Mesenchymal stem cell (in vitro differentiated cells and primary cell): ENCODE measurements around the gene MCUB.
A peak's percentile ranks its signal among the peaks of the same experiment; 100 is the strongest.

Experiments used
- DNase-seq: peaks from one replicate; pipeline ENCODE4 v3.0.0-alpha.2; 2013
- H2AFZ ChIP-seq: one replicate; pipeline ENCODE4 v1.6.1; 2013; ENCODE audit warnings: low read depth, mild to moderate bottlenecking, control low read depth, inconsistent platforms, low read length, moderate library complexity
- H2AK5ac ChIP-seq: 2 replicates; pipeline ENCODE4 v1.6.1; 2013; ENCODE audit warnings: low read length, moderate library complexity, mild to moderate bottlenecking, inconsistent platforms; ENCODE audit not compliant: severe bottlenecking
- H2BK120ac ChIP-seq: one replicate; pipeline ENCODE4 v1.6.1; 2013; ENCODE audit warnings: low read depth, mild to moderate bottlenecking, inconsistent platforms, low read length, moderate library complexity
- H2BK12ac ChIP-seq, 2 experiments: one replicate each; pipeline ENCODE4 v1.6.1; 2013; ENCODE audit warnings: inconsistent platforms in 2 of 2, low read length in 2 of 2, mild to moderate bottlenecking in 2 of 2, moderate library complexity in 2 of 2, control low read depth in 1 of 2
- H2BK15ac ChIP-seq: one replicate; pipeline ENCODE4 v1.6.1; 2013; ENCODE audit warnings: mild to moderate bottlenecking, low read depth, inconsistent platforms; ENCODE audit not compliant: poor library complexity, severe bottlenecking
- H2BK5ac ChIP-seq: 2 replicates; pipeline ENCODE4 v1.6.1; 2013; ENCODE audit warnings: low read depth, mild to moderate bottlenecking, low read length, control low read depth, inconsistent platforms; ENCODE audit not compliant: poor library complexity, severe bottlenecking
- H3K14ac ChIP-seq, 2 experiments: one replicate each; pipeline ENCODE4 v1.6.1; 2013; ENCODE audit warnings: inconsistent platforms in 2 of 2, low read length in 2 of 2, control low read depth in 1 of 2, mild to moderate bottlenecking in 1 of 2, moderate library complexity in 1 of 2
- H3K18ac ChIP-seq, 2 experiments: one replicate each; pipeline ENCODE4 v1.6.1; 2013; ENCODE audit warnings: inconsistent platforms in 2 of 2, low read length in 2 of 2, control low read depth in 1 of 2, low read depth in 1 of 2, mild to moderate bottlenecking in 1 of 2
- H3K23ac ChIP-seq, 2 experiments: one replicate each; pipeline ENCODE4 v1.6.1; 2013; ENCODE audit warnings: inconsistent platforms in 2 of 2, low read length in 2 of 2, mild to moderate bottlenecking in 2 of 2, moderate library complexity in 2 of 2, control low read depth in 1 of 2
- H3K27ac ChIP-seq: 2 replicates; pipeline ENCODE4 v1.5.1; 2013; ENCODE audit warnings: mild to moderate bottlenecking, moderate library complexity, low read length, control low read depth, inconsistent platforms; ENCODE audit not compliant: poor library complexity, severe bottlenecking
- H3K27me3 ChIP-seq, 2 experiments: 2 replicates each; pipeline versions ENCODE4 v1.6.1 to v1.7.0; 2013; ENCODE audit warnings: low read length in 2 of 2, mild to moderate bottlenecking in 2 of 2, moderate library complexity in 2 of 2, control low read depth in 1 of 2, inconsistent platforms in 1 of 2; ENCODE audit not compliant: control insufficient read depth in 1 of 2, insufficient read depth in 1 of 2
- H3K36me3 ChIP-seq, 2 experiments: 2 replicates each; pipeline versions ENCODE4 v1.6.1 to v1.7.0; 2013; ENCODE audit warnings: low read length in 2 of 2, control low read depth in 1 of 2, inconsistent platforms in 1 of 2, low read depth in 1 of 2, mild to moderate bottlenecking in 1 of 2; ENCODE audit not compliant: insufficient read depth in 2 of 2, control insufficient read depth in 1 of 2
- H3K4ac ChIP-seq, 2 experiments: one replicate each; pipeline ENCODE4 v1.6.1; 2013; ENCODE audit warnings: inconsistent platforms in 2 of 2, low read length in 2 of 2, mild to moderate bottlenecking in 2 of 2, moderate library complexity in 2 of 2, control low read depth in 1 of 2, low read depth in 1 of 2
- H3K4me1 ChIP-seq: 2 replicates; pipeline ENCODE4 v1.6.1; 2013; ENCODE audit warnings: low read depth, low read length, control low read depth; ENCODE audit not compliant: control insufficient read depth, insufficient read depth
- H3K4me2 ChIP-seq: 2 replicates; pipeline ENCODE4 v1.6.1; 2013; ENCODE audit warnings: low read length, mild to moderate bottlenecking, inconsistent platforms; ENCODE audit not compliant: poor library complexity, severe bottlenecking
- H3K4me3 ChIP-seq, 2 experiments: 2 replicates each; pipeline versions ENCODE4 v1.5.1 to v1.7.0; 2013; ENCODE audit warnings: low read length in 2 of 2, mild to moderate bottlenecking in 2 of 2, control low read depth in 1 of 2, low read depth in 1 of 2; ENCODE audit not compliant: insufficient read depth in 1 of 2
- H3K79me1 ChIP-seq: replicated peaks from 2 replicates; pipeline ENCODE4 v1.6.1; 2013; ENCODE audit warnings: mild to moderate bottlenecking, control low read depth, low read length, inconsistent platforms; ENCODE audit not compliant: poor library complexity, severe bottlenecking
- H3K9ac ChIP-seq: 2 replicates; pipeline ENCODE4 v1.7.0; 2013; ENCODE audit warnings: mild to moderate bottlenecking, low read length, moderate library complexity
- H3K9me3 ChIP-seq: 2 replicates; pipeline ENCODE4 v1.7.0; 2013; ENCODE audit warnings: mild to moderate bottlenecking, low read length; ENCODE audit not compliant: control insufficient read depth
- H4K8ac ChIP-seq: one replicate; pipeline ENCODE4 v1.6.1; 2013; ENCODE audit warnings: inconsistent platforms, mild to moderate bottlenecking, low read length, moderate library complexity
- H4K91ac ChIP-seq: one replicate; pipeline ENCODE4 v1.6.1; 2013; ENCODE audit warnings: mild to moderate bottlenecking, low read length, inconsistent platforms
- WGBS: methylation state at CpG from one replicate; pipeline ENCODE4 v1.1.7; 2013; ENCODE audit warnings: mixed read lengths; 5-methylcytosine and 5-hydroxymethylcytosine counted together

Gene MCUB

DNA sequence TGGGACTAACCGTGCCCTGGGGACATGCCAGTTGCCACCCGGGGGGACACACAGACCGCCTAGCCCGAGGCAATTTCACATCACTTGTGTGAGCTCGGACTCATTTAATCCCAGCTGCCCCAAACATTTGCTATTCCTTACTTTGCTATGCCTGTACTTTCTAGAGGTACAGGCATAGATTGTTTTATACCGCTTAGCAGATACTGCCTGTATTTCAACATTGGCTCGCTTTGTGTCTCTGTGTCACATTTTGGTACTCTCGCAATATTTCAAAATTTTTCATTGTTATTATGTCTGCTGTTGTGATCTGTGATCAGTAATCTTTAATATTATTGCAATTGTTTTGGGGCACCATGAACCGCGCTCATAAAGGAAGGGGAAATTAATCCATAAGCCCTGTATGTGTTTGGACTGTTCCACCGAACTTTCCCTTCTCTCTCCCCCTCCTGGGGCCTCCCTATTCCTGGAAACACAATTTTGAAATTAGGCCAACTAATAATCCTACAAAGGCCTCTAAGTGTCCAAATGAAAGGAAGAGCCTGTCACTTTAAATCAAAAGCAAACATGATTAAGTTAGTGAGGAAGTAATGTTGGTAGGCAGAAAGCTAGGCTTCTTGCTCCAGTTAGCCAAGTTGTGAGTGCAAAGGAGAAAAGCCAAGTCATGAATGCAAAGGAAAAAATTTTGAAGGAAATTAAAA, 143.8 kb downstream of the MCUB start:
- H2BK15ac ChIP-seq: no peak overlapping the region
- H2AK5ac ChIP-seq: no peak overlapping the region
- H3K27ac ChIP-seq: peak overlapping the region; percentile 64
- peak; percentile 28 for DNase-seq
- no peak overlapping the region for H3K4ac ChIP-seq
- WGBS: 37% methylated on average over 10 of the region's 11 CpGs
- H3K4me3 ChIP-seq: peak overlapping the region; percentile 88 to 92
- no peak overlapping the region for H2BK5ac ChIP-seq
- peaks cover 9% of the 10 kb centered on the region for H3K4me1 ChIP-seq
- H3K79me1 ChIP-seq: peaks cover 12% of the 10 kb centered on the region
- H4K8ac ChIP-seq: no peak overlapping the region
- peak overlapping the region in 1 of 2 experiments; percentile 42 for H3K23ac ChIP-seq
- peak overlapping the region; percentile 92 for H3K9ac ChIP-seq
- peak overlapping the region; percentile 76 for H3K4me2 ChIP-seq
- H3K36me3 ChIP-seq: peaks cover 0 to 6% of the 10 kb centered on the region in 2 experiments
- peak overlapping the region; percentile 52 for H4K91ac ChIP-seq
- H3K27me3 ChIP-seq: no peaks in the 10 kb centered on the region
- H3K9me3 ChIP-seq: no peaks in the 10 kb centered on the region
- H3K18ac ChIP-seq: peak overlapping the region; percentile 82 to 95
- H2AFZ ChIP-seq: peak overlapping the region; percentile 100
- H2BK120ac ChIP-seq: no peak overlapping the region
- no peak overlapping the region for H3K14ac ChIP-seq
- peak overlapping the region in 1 of 2 experiments; percentile 49 for H2BK12ac ChIP-seq

DNA sequence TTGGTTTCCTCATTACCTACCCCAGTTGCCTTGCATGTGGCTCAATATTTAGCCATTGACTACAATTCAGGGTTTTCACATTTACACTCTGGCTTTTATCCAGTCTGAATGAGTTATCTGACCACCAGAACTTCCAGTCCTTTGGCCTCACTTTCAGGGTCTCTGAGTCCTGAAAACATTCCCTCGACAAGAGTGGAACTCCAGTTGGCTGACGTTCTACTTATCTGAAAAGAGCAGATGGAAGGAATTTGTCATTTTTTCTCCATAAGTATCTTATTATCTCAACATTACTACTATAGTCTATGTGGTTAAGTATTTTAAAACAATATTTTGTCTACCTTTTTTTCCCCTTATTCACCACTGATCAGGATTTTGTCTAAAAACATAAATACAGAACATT, 148.4 kb downstream of the MCUB start:
- Histone ChIP-seq H3K27ac (no peak overlapping the region), H2AFZ (no peak overlapping the region), H3K4me2 (no peak overlapping the region), H3K23ac (no peak overlapping the region), H2BK12ac (no peak overlapping the region), H3K9ac (no peak overlapping the region), H3K79me1 (no peaks in the 10 kb centered on the region), H4K8ac (no peak overlapping the region), H3K36me3 (peaks cover 0 to 27% of the 10 kb centered on the region in 2 experiments), H3K18ac (no peak overlapping the region), H4K91ac (no peak overlapping the region), H3K4me1 (peaks cover 1% of the 10 kb centered on the region), H3K4me3 (no peak overlapping the region), H3K14ac (no peak overlapping the region), H2BK120ac (no peak overlapping the region), H3K4ac (no peak overlapping the region), H3K9me3 (no peaks in the 10 kb centered on the region), H3K27me3 (no peaks in the 10 kb centered on the region), H2AK5ac (no peak overlapping the region), H2BK5ac (no peak overlapping the region), H2BK15ac (no peak overlapping the region)
- no peak for DNase-seq
- no CpG with 5 or more reads among the region's 2 CpGs for WGBS

DNA sequence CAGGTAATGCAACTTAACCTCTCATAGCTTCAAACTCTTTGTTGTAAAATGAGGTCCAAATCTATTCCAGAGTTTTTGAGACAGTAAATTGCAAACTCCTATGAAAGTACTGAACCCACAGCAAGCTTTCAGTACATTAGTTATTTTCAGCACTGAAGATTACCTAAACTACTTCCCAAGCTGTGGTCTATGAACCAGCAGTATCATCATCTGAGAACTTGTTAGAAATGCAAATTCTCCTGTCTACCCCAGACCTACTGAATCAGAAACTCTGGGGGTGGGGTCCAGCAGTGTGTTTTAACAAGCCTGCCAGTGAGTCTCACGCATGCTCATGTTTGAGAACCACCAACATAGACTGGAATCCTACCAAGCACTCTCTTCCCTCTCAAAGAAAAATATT, 148.9 kb downstream of the MCUB start:
- DNase-seq: no peak
- no peak overlapping the region for H3K9ac ChIP-seq
- no peaks in the 10 kb centered on the region for H3K27me3 ChIP-seq
- no peaks in the 10 kb centered on the region for H3K79me1 ChIP-seq
- H2AFZ ChIP-seq: no peak overlapping the region
- no peak overlapping the region for H3K4ac ChIP-seq
- H2BK120ac ChIP-seq: no peak overlapping the region
- H3K9me3 ChIP-seq: no peaks in the 10 kb centered on the region
- H3K14ac ChIP-seq: no peak overlapping the region
- no peak overlapping the region for H2BK12ac ChIP-seq
- H3K4me3 ChIP-seq: no peak overlapping the region
- H2BK5ac ChIP-seq: no peak overlapping the region
- no peak overlapping the region for H3K23ac ChIP-seq
- peaks cover 0 to 33% of the 10 kb centered on the region in 2 experiments for H3K36me3 ChIP-seq
- no peak overlapping the region for H3K27ac ChIP-seq
- H2AK5ac ChIP-seq: no peak overlapping the region
- no peak overlapping the region for H3K4me2 ChIP-seq
- H2BK15ac ChIP-seq: no peak overlapping the region
- H3K4me1 ChIP-seq: no peaks in the 10 kb centered on the region
- H4K8ac ChIP-seq: no peak overlapping the region
- H3K18ac ChIP-seq: no peak overlapping the region
- no peak overlapping the region for H4K91ac ChIP-seq
- 100% methylated on average over 1 of the region's 1 CpG for WGBS

DNA sequence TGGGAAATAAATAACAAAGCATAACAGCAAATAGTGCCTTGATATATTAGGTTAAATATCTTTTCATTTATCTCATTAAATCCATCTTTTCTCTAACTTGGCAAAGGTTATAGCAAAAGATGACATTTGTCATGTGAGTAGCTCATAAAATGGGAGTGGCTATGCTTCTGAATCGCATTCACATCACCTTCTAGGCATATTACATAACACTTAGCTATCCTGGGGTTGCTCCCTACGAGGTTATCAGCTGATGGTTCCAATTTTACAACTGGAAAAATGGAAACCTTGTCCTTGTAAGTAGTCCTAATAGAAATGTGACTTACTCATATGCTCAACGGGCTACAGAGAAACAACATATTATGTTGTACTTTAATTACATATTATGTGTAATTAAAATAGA, 153.5 kb downstream of the MCUB start:
- H3K27me3 ChIP-seq: no peaks in the 10 kb centered on the region
- no peak overlapping the region for H2BK15ac ChIP-seq
- no peak overlapping the region for H2BK12ac ChIP-seq
- no peak overlapping the region for H4K91ac ChIP-seq
- H3K4me2 ChIP-seq: no peak overlapping the region
- H3K36me3 ChIP-seq: peaks cover 0 to 50% of the 10 kb centered on the region in 2 experiments
- no peak overlapping the region for H3K27ac ChIP-seq
- H3K9ac ChIP-seq: no peak overlapping the region
- 100% methylated on average over 1 of the region's 3 CpGs for WGBS
- no peak for DNase-seq
- no peak overlapping the region for H2AFZ ChIP-seq
- no peak overlapping the region for H2BK120ac ChIP-seq
- no peak overlapping the region for H3K4ac ChIP-seq
- no peak overlapping the region for H3K18ac ChIP-seq
- H3K9me3 ChIP-seq: no peaks in the 10 kb centered on the region
- peaks cover 1% of the 10 kb centered on the region for H3K79me1 ChIP-seq
- no peak overlapping the region for H2AK5ac ChIP-seq
- no peak overlapping the region for H2BK5ac ChIP-seq
- H3K4me1 ChIP-seq: no peaks in the 10 kb centered on the region
- H4K8ac ChIP-seq: no peak overlapping the region
- no peak overlapping the region for H3K14ac ChIP-seq
- H3K4me3 ChIP-seq: no peak overlapping the region
- H3K23ac ChIP-seq: no peak overlapping the region
